HepG2 (cell line): Measurements from ENCODE around the gene B4GALT1. TPM values are rescaled to one million over a fixed set of nuclear protein-coding genes. Genes with fewer than 3 reads are reported as not detected.
A peak's percentile ranks its signal among the peaks of the same experiment; 100 is the strongest.

Source experiments
- CSRNP1 ChIP-seq: sonication (generic); formaldehyde crosslinking; IDR thresholded peaks from 2 replicates; pipeline ENCODE4 v1.8.1; 2023; ENCODE audit warnings: mild to moderate bottlenecking, missing genetic modification reagents
- HNRNPK ChIP-seq: fragments of 200-400 bp; formaldehyde crosslinking; IDR thresholded peaks from 2 replicates; pipeline ENCODE4 v1.6.1; 2018; ENCODE audit warnings: low read length, low read depth, moderate library complexity, mild to moderate bottlenecking; ENCODE audit not compliant: poor library complexity, severe bottlenecking
- KMT2B ChIP-seq: IDR thresholded peaks from 2 replicates; pipeline ENCODE4 v1.6.1; 2016; ENCODE audit warnings: missing genetic modification reagents, missing compliant biosample characterization
- NR1H2 ChIP-seq: sonication (generic); formaldehyde crosslinking; IDR thresholded peaks from 2 replicates; pipeline ENCODE4 v1.8.1; 2022; ENCODE audit warnings: low read depth, missing genetic modification reagents, borderline replicate concordance
- NRL ChIP-seq: sonication (generic); formaldehyde crosslinking; IDR thresholded peaks from 2 replicates; pipeline ENCODE4 v1.5.0; 2020; ENCODE audit warnings: missing genetic modification reagents, mild to moderate bottlenecking, moderate library complexity, borderline replicate concordance
- RAD21 ChIP-seq: fragments of 450-650 bp; formaldehyde crosslinking; IDR thresholded peaks from 2 replicates; pipeline ENCODE4 v1.5.0; 2020; ENCODE audit warnings: mild to moderate bottlenecking
- STAT6 ChIP-seq: sonication (generic); formaldehyde crosslinking; IDR thresholded peaks from 2 replicates; pipeline ENCODE4 v1.4.0; 2020; ENCODE audit warnings: missing genetic modification reagents, mild to moderate bottlenecking, borderline replicate concordance
- TAF1 ChIP-seq: sonication (generic); formaldehyde crosslinking; IDR thresholded peaks from 2 replicates; pipeline ENCODE4 v1.4.0; 2020; ENCODE audit warnings: missing genetic modification reagents
- TFDP2 ChIP-seq: sonication (generic); formaldehyde crosslinking; IDR thresholded peaks from 2 replicates; pipeline ENCODE4 v1.4.0; 2020; ENCODE audit warnings: missing genetic modification reagents
- THAP11 ChIP-seq: IDR thresholded peaks from 2 replicates; pipeline ENCODE4 v1.6.1; 2016; ENCODE audit warnings: missing biosample characterization, missing genetic modification reagents
- THAP8 ChIP-seq: sonication (generic); formaldehyde crosslinking; IDR thresholded peaks from 2 replicates; pipeline ENCODE4 v1.5.1; 2020; ENCODE audit warnings: missing genetic modification reagents, mild to moderate bottlenecking, borderline replicate concordance
- ZBTB38 ChIP-seq: sonication (generic); formaldehyde crosslinking; IDR thresholded peaks from 2 replicates; pipeline ENCODE4 v1.5.1; 2020; ENCODE audit warnings: mild to moderate bottlenecking, missing genetic modification reagents
- ZNF331 ChIP-seq: sonication (generic); formaldehyde crosslinking; IDR thresholded peaks from 2 replicates; pipeline ENCODE4 v1.4.0; 2020; ENCODE audit warnings: missing genetic modification reagents
- ZNF484 ChIP-seq: sonication (generic); formaldehyde crosslinking; IDR thresholded peaks from 2 replicates; pipeline ENCODE4 v1.5.1; 2020; ENCODE audit warnings: mild to moderate bottlenecking, low read depth, missing genetic modification reagents, borderline replicate concordance
- ZNF564 ChIP-seq: sonication (generic); formaldehyde crosslinking; IDR thresholded peaks from 2 replicates; pipeline ENCODE4 v1.8.1; 2023; ENCODE audit warnings: mild to moderate bottlenecking, missing genetic modification reagents
- ZNF746 ChIP-seq: sonication (generic); formaldehyde crosslinking; IDR thresholded peaks from 2 replicates; pipeline ENCODE4 v1.8.0; 2022; ENCODE audit warnings: mild to moderate bottlenecking, missing genetic modification reagents
- ZNF749 ChIP-seq: sonication (generic); formaldehyde crosslinking; IDR thresholded peaks from 2 replicates; pipeline ENCODE4 v1.8.0; 2022; ENCODE audit warnings: mild to moderate bottlenecking, missing genetic modification reagents, moderate library complexity, borderline replicate concordance
- ZSCAN25 ChIP-seq: sonication (generic); formaldehyde crosslinking; IDR thresholded peaks from 2 replicates; pipeline ENCODE4 v1.8.0; 2022; ENCODE audit warnings: mild to moderate bottlenecking, missing genetic modification reagents
- polyA plus RNA-seq, 8 experiments: library from polyadenylated mRNA; depleted of rRNA in 3 of 8; stranded (reverse) in 7 of 8; unstranded in 1 of 8; fragments of >200 nt; fragmentation: Illumina TruSeq in 4 of 8; extraction: Trizol in 4 of 8; gene quantifications; 2 replicates each; pipeline versions ENCODE4 v1.2.1 to v1.2.3, GENCODE V29; 2011 to 2016; ENCODE audit warnings: low read depth in 4 of 8, missing spikeins in 1 of 8, mixed read lengths in 1 of 8; ENCODE audit not compliant: insufficient read depth in 1 of 8
- total RNA-seq, 5 experiments: library from RNA; depleted of rRNA; stranded (reverse); fragments of >200 nt; fragmentation: Illumina TruSeq; extraction: Trizol; gene quantifications; 2 replicates each; pipeline ENCODE4 v1.2.3, GENCODE V29; 2016; ENCODE audit warnings: low read depth in 1 of 5
- TF ChIP-seq, protein P1 (sequence below): sonication (generic); formaldehyde crosslinking; IDR thresholded peaks from 2 replicates; pipeline ENCODE4 v1.5.0; 2020; ENCODE audit warnings: mild to moderate bottlenecking, missing genetic modification reagents, borderline replicate concordance

Gene B4GALT1
- total and polyA plus RNA-seq, 2 of the 13 experiments (the other 11 are each of a cell fraction or from before 2014, with no cell fraction given), result 15.7 to 33.5 TPM

DNA sequence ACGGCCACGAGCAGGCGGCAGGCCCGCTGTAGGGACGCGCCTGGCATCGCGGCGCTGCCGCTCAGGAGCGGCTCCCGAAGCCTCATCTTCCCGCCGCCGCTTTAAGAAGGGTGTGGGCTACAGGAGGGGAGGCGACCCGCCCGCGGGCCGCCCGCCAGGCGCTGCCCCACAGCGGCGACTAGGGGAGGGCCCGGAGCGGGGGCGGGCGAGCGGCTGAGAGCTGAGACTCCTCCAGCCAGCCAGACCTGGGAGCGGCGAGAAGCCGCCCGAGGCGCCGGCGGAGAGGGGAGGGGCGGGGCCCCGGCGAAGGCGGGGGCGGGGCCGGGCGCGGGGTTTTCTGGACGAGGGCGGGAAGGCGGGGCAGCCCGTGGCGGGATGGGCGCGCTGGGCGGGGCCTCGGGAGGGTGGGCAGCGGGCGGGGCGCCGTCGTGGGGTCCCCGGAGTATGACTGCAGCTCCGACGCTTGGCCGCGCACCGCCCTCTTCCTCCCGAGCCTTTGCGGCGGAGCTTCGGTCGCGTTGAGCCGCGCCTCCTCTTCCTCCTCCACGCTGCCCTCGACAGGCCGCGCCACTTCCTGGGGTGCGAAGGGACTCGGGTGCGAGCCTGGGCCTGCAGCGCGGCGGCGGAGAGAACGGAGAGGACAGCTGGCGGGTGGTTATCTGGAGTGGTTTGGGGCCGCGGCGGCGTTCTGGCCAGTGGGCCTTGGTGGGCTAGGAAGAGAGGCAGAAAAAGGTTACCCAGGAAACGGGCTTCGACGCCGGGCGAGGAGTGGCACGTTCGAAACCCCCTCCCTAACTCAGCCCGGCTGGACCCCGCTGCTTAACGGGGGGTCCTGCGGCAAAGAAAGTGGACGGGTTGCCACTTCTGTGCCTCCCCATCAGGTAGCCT, at the start of gene B4GALT1 (continued):
- TF ChIP-seq TFDP2 (CRISPR knock-in tag) (peak; percentile 85), ZNF331 (CRISPR knock-in tag) (peak; percentile 25; the same call in 1 of the 2 replicates), THAP8 (CRISPR knock-in tag) (0 out of 2 replicates have a peak, but pooled peaks have one; percentile 80), ZNF564 (CRISPR knock-in tag) (peak; percentile 50; the same call in 1 of the 2 replicates), ZNF749 (peak; percentile 58; the same call in 1 of the 2 replicates), NRL (CRISPR knock-in tag) (peak; percentile 81; the same call in 1 of the 2 replicates), THAP11 (peak; percentile 45), KMT2B (CRISPR knock-in tag) (peak; percentile 46; the same call in 1 of the 2 replicates), STAT6 (peak; percentile 73; the same call in 1 of the 2 replicates), RAD21 (no peak), ZNF746 (CRISPR knock-in tag) (peak; percentile 85), TAF1 (peak; percentile 75), ZNF484 (CRISPR knock-in tag) (0 out of 2 replicates have a peak, but pooled peaks have one; percentile 40), ZBTB38 (CRISPR knock-in tag) (peak; percentile 67; the same call in 1 of the 2 replicates), HNRNPK (no peak), CSRNP1 (CRISPR knock-in tag) (peak; percentile 74), ZSCAN25 (CRISPR knock-in tag) (no peak), NR1H2 (CRISPR knock-in tag) (no peak)
- TF ChIP-seq, protein P1, sequence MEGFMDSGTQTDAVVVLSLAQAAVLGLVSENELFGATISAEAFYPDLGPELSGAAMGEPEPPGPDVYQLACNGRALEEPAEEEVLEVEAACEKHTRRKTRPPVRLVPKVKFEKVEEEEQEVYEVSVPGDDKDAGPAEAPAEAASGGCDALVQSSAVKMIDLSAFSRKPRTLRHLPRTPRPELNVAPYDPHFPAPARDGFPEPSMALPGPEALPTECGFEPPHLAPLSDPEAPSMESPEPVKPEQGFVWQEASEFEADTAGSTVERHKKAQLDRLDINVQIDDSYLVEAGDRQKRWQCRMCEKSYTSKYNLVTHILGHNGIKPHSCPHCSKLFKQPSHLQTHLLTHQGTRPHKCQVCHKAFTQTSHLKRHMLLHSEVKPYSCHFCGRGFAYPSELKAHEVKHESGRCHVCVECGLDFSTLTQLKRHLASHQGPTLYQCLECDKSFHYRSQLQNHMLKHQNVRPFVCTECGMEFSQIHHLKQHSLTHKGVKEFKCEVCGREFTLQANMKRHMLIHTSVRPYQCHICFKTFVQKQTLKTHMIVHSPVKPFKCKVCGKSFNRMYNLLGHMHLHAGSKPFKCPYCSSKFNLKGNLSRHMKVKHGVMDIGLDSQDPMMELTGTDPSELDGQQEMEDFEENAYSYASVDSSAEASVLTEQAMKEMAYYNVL (CRISPR knock-in tag), result peak; percentile 42; the same call in 1 of the 2 replicates
